GM23338 (cell line): ENCODE data around the gene BRD7. TPM values are rescaled to one million over a fixed set of nuclear protein-coding genes. Genes with fewer than 3 reads are reported as not detected.
A peak's percentile ranks its signal among the peaks of the same experiment; 100 is the strongest.

Source experiments
- ATAC-seq: fragments of 200-7000 bp; cut with Tn5 transposase; 3 replicates; pipeline ENCODE4 v1.9.1; 2020
- DNase-seq: peaks from one replicate; pipeline ENCODE4 v3.0.0-alpha.2; 2015; ENCODE audit warnings: low spot score
- H2AFZ ChIP-seq: fragments of 200-600 bp; sonication (generic); 2 replicates; pipeline ENCODE4 v1.8.0; 2016; ENCODE audit warnings: antibody characterized with exemption, mild to moderate bottlenecking, moderate library complexity
- H3F3A ChIP-seq: fragments of 200-600 bp; sonication (generic); replicated peaks from 2 replicates; pipeline ENCODE4 v1.8.0; 2017; ENCODE audit warnings: antibody characterized with exemption, mixed run types, low read depth
- H3K27ac ChIP-seq: fragments of 200-600 bp; sonication (generic); 2 replicates; pipeline ENCODE4 v1.6.1; 2016; ENCODE audit warnings: low read depth
- H3K27me3 ChIP-seq: fragments of 200-600 bp; sonication (generic); 2 replicates; pipeline ENCODE4 v1.8.0; 2016; ENCODE audit warnings: mild to moderate bottlenecking, mixed run types, moderate library complexity; ENCODE audit not compliant: insufficient read depth
- H3K36me3 ChIP-seq: fragments of 200-600 bp; sonication (generic); 2 replicates; pipeline ENCODE4 v1.8.0; 2016; ENCODE audit warnings: mild to moderate bottlenecking; ENCODE audit not compliant: insufficient read depth
- H3K4me1 ChIP-seq: fragments of 200-600 bp; sonication (generic); 2 replicates; pipeline ENCODE4 v1.8.0; 2016; ENCODE audit warnings: mild to moderate bottlenecking, moderate library complexity; ENCODE audit not compliant: insufficient read depth
- H3K4me2 ChIP-seq: fragments of 200-600 bp; sonication (generic); 2 replicates; pipeline ENCODE4 v1.7.1; 2017; ENCODE audit warnings: mixed run types
- H3K4me3 ChIP-seq: fragments of 200-600 bp; sonication (generic); 2 replicates; pipeline ENCODE4 v1.6.1; 2016; ENCODE audit warnings: mixed run types
- H3K79me2 ChIP-seq: fragments of 200-600 bp; sonication (generic); replicated peaks from 2 replicates; pipeline ENCODE4 v1.8.0; 2017; ENCODE audit warnings: mild to moderate bottlenecking; ENCODE audit not compliant: insufficient read depth
- H3K9me2 ChIP-seq: fragments of 200-600 bp; sonication (generic); 2 replicates; pipeline ENCODE4 v1.8.0; 2017; ENCODE audit not compliant: insufficient read depth
- H4K20me1 ChIP-seq: fragments of 200-600 bp; sonication (generic); replicated peaks from 2 replicates; pipeline ENCODE4 v1.8.0; 2017; ENCODE audit warnings: mild to moderate bottlenecking; ENCODE audit not compliant: insufficient read depth
- H3K27ac Mint-ChIP-seq: 2 replicates; pipeline ENCODE4 v1.8.0; 2020; ENCODE audit warnings: inconsistent platforms, mild to moderate bottlenecking, moderate library complexity, mixed read lengths
- H3K27me3 Mint-ChIP-seq: 3 replicates; pipeline ENCODE4 v1.8.0; 2022; ENCODE audit warnings: low read depth, mild to moderate bottlenecking, moderate library complexity, mixed read lengths, inconsistent platforms; ENCODE audit not compliant: insufficient read depth, poor library complexity
- H3K36me3 Mint-ChIP-seq: 3 replicates; pipeline ENCODE4 v1.8.0; 2021; ENCODE audit warnings: low read depth, mild to moderate bottlenecking, inconsistent platforms, moderate library complexity, mixed read lengths
- H3K4me1 Mint-ChIP-seq: 3 replicates; pipeline ENCODE4 v1.8.0; 2020; ENCODE audit warnings: mild to moderate bottlenecking, inconsistent platforms, mixed read lengths
- H3K4me3 Mint-ChIP-seq: 3 replicates; pipeline ENCODE4 v1.8.0; 2021; ENCODE audit warnings: moderate library complexity, mild to moderate bottlenecking, inconsistent platforms, mixed read lengths
- H3K9me3 Mint-ChIP-seq: 3 replicates; pipeline ENCODE4 v1.8.0; 2020; ENCODE audit warnings: moderate library complexity, mild to moderate bottlenecking, inconsistent platforms, mixed read lengths
- JUNB ChIP-seq: IDR thresholded peaks from one replicate; pipeline ENCODE4 v1.6.1; 2016; ENCODE audit warnings: antibody characterized with exemption; ENCODE audit not compliant: unreplicated experiment
- NANOG ChIP-seq: IDR thresholded peaks from 2 replicates; pipeline ENCODE4 v1.6.1; 2016; ENCODE audit warnings: antibody characterized with exemption, borderline replicate concordance
- POLR2AphosphoS5 ChIP-seq: IDR thresholded peaks from 2 replicates; pipeline ENCODE4 v1.6.1; 2016; ENCODE audit warnings: antibody characterized with exemption, low read depth
- polyA plus RNA-seq: library from polyadenylated mRNA; unstranded; fragments of >200 nt; fragmentation: Nextera tagmentation; extraction: Ambion mirVana; gene quantifications from 2 replicates; pipeline ENCODE4 v1.2.1, GENCODE V29; 2016
- total RNA-seq: library from RNA; depleted of rRNA; stranded (reverse); fragments of >200 nt; shearing (Covaris generic); gene quantifications from 2 replicates; pipeline ENCODE4 v1.2.3, GENCODE V29; 2014
- TF ChIP-seq, protein P1 (sequence below): fragments of 250-450 bp; sonication (Bioruptor Pico); IDR thresholded peaks from 2 replicates; pipeline ENCODE4 v1.5.0; 2020; ENCODE audit warnings: mild to moderate bottlenecking, moderate library complexity
- TF ChIP-seq, protein P2 (sequence below), 2 experiments: fragments of 200-600 bp in 1 of 2; sonication (generic) in 1 of 2; conservative IDR thresholded peaks; 2 replicates each; pipeline versions ENCODE4 v1.5.1 to v1.6.1; 2016 to 2017; ENCODE audit warnings: antibody characterized with exemption in 2 of 2, low read depth in 2 of 2, mild to moderate bottlenecking in 2 of 2, moderate library complexity in 1 of 2

The BRD7 gene
- total and polyA plus RNA-seq, 2 experiments from 2014 or later, result 93.0 to 149 TPM

DNA sequence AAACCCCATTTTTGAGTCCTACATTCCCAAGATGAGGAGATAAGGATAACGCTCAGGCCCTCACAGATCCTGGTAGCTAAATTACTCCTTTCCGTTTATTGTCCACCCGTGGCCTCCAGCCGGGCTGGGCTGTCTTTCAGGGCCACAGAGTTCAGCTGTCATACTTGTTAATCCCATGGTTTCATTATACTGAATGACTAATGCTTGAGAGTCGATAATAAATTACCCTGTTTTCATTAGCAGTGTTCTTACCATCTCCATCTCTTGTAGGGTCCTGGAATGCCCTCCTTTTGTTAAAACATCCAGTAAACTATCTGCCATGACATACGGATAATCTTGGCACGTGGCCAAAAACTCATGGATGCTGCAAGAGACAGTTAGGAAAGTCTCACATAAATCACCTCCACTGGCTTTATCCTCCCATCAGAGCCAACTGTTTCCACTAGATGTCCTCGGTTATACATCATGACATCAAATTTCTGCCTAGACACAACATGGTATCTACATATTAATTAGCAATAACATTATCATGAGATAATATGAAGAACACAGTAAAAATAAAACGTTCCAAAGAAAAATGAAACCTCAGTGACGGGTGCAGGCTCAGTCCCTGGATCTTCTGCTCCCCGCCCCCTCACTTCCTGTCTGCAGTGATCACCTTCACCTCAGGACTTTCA is 45.3 kb downstream of the BRD7 start:
- Histone ChIP-seq H3K27ac (no peak overlapping the region), H4K20me1 (no peaks in the 10 kb centered on the region; the same call in 1 of the 2 replicates), H3F3A (no peaks in the 10 kb centered on the region), H3K4me3 (no peak overlapping the region), H2AFZ (no peak overlapping the region), H3K79me2 (no peaks in the 10 kb centered on the region), H3K9me2 (no peaks in the 10 kb centered on the region), H3K27me3 (no peaks in the 10 kb centered on the region), H3K4me2 (no peak overlapping the region), H3K36me3 (peaks cover 32% of the 10 kb centered on the region), H3K4me1 (no peaks in the 10 kb centered on the region)
- H3K4me1 Mint-ChIP-seq, result no peaks in the 10 kb centered on the region
- H3K9me3 Mint-ChIP-seq, result no peaks in the 10 kb centered on the region
- H3K36me3 Mint-ChIP-seq, result peaks cover 68% of the 10 kb centered on the region
- no peak for DNase-seq
- H3K27ac Mint-ChIP-seq, result peak overlapping the region; percentile 18; the same call in 1 of the 2 replicates
- no peaks in the 10 kb centered on the region for H3K27me3 Mint-ChIP-seq
- no peak for ATAC-seq
- TF ChIP-seq NANOG (no peak), JUNB (no peak), POLR2AphosphoS5 (no peak)
- TF ChIP-seq, protein P1, sequence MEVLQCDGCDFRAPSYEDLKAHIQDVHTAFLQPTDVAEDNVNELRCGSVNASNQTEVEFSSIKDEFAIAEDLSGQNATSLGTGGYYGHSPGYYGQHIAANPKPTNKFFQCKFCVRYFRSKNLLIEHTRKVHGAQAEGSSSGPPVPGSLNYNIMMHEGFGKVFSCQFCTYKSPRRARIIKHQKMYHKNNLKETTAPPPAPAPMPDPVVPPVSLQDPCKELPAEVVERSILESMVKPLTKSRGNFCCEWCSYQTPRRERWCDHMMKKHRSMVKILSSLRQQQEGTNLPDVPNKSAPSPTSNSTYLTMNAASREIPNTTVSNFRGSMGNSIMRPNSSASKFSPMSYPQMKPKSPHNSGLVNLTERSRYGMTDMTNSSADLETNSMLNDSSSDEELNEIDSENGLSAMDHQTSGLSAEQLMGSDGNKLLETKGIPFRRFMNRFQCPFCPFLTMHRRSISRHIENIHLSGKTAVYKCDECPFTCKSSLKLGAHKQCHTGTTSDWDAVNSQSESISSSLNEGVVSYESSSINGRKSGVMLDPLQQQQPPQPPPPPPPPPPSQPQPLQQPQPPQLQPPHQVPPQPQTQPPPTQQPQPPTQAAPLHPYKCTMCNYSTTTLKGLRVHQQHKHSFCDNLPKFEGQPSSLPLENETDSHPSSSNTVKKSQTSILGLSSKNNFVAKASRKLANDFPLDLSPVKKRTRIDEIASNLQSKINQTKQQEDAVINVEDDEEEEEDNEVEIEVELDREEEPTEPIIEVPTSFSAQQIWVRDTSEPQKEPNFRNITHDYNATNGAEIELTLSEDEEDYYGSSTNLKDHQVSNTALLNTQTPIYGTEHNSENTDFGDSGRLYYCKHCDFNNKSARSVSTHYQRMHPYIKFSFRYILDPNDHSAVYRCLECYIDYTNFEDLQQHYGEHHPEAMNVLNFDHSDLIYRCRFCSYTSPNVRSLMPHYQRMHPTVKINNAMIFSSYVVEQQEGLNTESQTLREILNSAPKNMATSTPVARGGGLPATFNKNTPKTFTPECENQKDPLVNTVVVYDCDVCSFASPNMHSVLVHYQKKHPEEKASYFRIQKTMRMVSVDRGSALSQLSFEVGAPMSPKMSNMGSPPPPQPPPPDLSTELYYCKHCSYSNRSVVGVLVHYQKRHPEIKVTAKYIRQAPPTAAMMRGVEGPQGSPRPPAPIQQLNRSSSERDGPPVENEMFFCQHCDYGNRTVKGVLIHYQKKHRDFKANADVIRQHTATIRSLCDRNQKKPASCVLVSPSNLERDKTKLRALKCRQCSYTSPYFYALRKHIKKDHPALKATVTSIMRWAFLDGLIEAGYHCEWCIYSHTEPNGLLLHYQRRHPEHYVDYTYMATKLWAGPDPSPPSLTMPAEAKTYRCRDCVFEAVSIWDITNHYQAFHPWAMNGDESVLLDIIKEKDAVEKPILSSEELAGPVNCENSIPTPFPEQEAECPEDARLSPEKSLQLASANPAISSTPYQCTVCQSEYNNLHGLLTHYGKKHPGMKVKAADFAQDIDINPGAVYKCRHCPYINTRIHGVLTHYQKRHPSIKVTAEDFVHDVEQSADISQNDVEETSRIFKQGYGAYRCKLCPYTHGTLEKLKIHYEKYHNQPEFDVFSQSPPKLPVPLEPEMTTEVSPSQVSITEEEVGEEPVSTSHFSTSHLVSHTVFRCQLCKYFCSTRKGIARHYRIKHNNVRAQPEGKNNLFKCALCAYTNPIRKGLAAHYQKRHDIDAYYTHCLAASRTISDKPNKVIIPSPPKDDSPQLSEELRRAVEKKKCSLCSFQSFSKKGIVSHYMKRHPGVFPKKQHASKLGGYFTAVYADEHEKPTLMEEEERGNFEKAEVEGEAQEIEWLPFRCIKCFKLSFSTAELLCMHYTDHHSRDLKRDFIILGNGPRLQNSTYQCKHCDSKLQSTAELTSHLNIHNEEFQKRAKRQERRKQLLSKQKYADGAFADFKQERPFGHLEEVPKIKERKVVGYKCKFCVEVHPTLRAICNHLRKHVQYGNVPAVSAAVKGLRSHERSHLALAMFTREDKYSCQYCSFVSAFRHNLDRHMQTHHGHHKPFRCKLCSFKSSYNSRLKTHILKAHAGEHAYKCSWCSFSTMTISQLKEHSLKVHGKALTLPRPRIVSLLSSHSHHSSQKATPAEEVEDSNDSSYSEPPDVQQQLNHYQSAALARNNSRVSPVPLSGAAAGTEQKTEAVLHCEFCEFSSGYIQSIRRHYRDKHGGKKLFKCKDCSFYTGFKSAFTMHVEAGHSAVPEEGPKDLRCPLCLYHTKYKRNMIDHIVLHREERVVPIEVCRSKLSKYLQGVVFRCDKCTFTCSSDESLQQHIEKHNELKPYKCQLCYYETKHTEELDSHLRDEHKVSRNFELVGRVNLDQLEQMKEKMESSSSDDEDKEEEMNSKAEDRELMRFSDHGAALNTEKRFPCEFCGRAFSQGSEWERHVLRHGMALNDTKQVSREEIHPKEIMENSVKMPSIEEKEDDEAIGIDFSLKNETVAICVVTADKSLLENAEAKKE, result no peak
- TF ChIP-seq, protein P2, sequence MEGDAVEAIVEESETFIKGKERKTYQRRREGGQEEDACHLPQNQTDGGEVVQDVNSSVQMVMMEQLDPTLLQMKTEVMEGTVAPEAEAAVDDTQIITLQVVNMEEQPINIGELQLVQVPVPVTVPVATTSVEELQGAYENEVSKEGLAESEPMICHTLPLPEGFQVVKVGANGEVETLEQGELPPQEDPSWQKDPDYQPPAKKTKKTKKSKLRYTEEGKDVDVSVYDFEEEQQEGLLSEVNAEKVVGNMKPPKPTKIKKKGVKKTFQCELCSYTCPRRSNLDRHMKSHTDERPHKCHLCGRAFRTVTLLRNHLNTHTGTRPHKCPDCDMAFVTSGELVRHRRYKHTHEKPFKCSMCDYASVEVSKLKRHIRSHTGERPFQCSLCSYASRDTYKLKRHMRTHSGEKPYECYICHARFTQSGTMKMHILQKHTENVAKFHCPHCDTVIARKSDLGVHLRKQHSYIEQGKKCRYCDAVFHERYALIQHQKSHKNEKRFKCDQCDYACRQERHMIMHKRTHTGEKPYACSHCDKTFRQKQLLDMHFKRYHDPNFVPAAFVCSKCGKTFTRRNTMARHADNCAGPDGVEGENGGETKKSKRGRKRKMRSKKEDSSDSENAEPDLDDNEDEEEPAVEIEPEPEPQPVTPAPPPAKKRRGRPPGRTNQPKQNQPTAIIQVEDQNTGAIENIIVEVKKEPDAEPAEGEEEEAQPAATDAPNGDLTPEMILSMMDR (conservative IDR thresholded peaks at IDR 0.05; ENCODE audit: low read depth in 2 of 2), result peak; percentile 38 to 46
- H3K4me3 Mint-ChIP-seq, result no peak overlapping the region
